Measurements from ENCODE around the gene ZNF45.

GRCh38 chr19:43895727-43896308 is 39.3 kb downstream of the ZNF45 start:
- TF ChIP-seq, protein P1, sequence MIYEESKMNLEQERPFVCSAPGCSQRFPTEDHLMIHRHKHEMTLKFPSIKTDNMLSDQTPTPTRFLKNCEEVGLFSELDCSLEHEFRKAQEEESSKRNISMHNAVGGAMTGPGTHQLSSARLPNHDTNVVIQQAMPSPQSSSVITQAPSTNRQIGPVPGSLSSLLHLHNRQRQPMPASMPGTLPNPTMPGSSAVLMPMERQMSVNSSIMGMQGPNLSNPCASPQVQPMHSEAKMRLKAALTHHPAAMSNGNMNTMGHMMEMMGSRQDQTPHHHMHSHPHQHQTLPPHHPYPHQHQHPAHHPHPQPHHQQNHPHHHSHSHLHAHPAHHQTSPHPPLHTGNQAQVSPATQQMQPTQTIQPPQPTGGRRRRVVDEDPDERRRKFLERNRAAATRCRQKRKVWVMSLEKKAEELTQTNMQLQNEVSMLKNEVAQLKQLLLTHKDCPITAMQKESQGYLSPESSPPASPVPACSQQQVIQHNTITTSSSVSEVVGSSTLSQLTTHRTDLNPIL (CRISPR knock-in tag; IDR thresholded peaks at IDR 0.05; ENCODE audit: low read depth) = no peak
- TF ChIP-seq TCF4 (CRISPR knock-in tag; IDR thresholded peaks at IDR 0.05; ENCODE audit: borderline replicate concordance) = no peak
- TF ChIP-seq, protein P2, sequence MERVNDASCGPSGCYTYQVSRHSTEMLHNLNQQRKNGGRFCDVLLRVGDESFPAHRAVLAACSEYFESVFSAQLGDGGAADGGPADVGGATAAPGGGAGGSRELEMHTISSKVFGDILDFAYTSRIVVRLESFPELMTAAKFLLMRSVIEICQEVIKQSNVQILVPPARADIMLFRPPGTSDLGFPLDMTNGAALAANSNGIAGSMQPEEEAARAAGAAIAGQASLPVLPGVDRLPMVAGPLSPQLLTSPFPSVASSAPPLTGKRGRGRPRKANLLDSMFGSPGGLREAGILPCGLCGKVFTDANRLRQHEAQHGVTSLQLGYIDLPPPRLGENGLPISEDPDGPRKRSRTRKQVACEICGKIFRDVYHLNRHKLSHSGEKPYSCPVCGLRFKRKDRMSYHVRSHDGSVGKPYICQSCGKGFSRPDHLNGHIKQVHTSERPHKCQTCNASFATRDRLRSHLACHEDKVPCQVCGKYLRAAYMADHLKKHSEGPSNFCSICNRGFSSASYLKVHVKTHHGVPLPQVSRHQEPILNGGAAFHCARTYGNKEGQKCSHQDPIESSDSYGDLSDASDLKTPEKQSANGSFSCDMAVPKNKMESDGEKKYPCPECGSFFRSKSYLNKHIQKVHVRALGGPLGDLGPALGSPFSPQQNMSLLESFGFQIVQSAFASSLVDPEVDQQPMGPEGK (CRISPR knock-in tag; IDR thresholded peaks at IDR 0.05; ENCODE audit: borderline replicate concordance) = no peak
- no peak for TF ChIP-seq ZFP30 (CRISPR knock-in tag; IDR thresholded peaks at IDR 0.05)
- TF ChIP-seq SNAI2 (CRISPR knock-in tag; IDR thresholded peaks at IDR 0.05) = no peak
- no peak for TF ChIP-seq ZFP3 (CRISPR knock-in tag; IDR thresholded peaks at IDR 0.05)
- TF ChIP-seq RARB (CRISPR knock-in tag; IDR thresholded peaks at IDR 0.05) = no peak
- TF ChIP-seq PPARA (CRISPR knock-in tag; IDR thresholded peaks at IDR 0.05; ENCODE audit: borderline replicate concordance) = no peak
